Lung (tissue), 12 donors: ENCODE measurements around the gene SPOCK3. TPM values are rescaled to one million over a fixed set of nuclear protein-coding genes. Genes with fewer than 3 reads are reported as not detected.

ENCODE experiments used
- ATAC-seq: fragments of 200-7000 bp; cut with Tn5 transposase; one replicate; pipeline ENCODE4 v1.9.1; 2020; ENCODE audit warnings: moderate number of reproducible peaks; ENCODE audit not compliant: insufficient read depth, low FRiP score
- DNase-seq, 3 donors: peaks; one replicate each; pipeline ENCODE4 v3.0.0-alpha.2; 2013 to 2017
- H3K27ac ChIP-seq, 2 donors: one replicate each; pipeline ENCODE4 v1.5.1; 2013; ENCODE audit warnings: mild to moderate bottlenecking in 2 of 2, moderate library complexity in 2 of 2, control low read depth in 1 of 2, inconsistent platforms in 1 of 2, low read depth in 1 of 2, low read length in 1 of 2
- H3K27me3 ChIP-seq, 3 donors: one replicate each; pipeline ENCODE4 v1.5.1; 2013; ENCODE audit warnings: low read length in 2 of 3; ENCODE audit not compliant: control insufficient read depth in 3 of 3, insufficient read depth in 3 of 3
- H3K36me3 ChIP-seq, 4 donors: one replicate each; pipeline ENCODE4 v1.5.1; 2013; ENCODE audit warnings: low read length in 4 of 4, mild to moderate bottlenecking in 1 of 4, moderate library complexity in 1 of 4; ENCODE audit not compliant: control insufficient read depth in 4 of 4, insufficient read depth in 4 of 4
- H3K4me1 ChIP-seq, 5 donors: one replicate each; pipeline ENCODE4 v1.5.1; 2013; ENCODE audit warnings: low read length in 5 of 5, mild to moderate bottlenecking in 2 of 5, moderate library complexity in 1 of 5; ENCODE audit not compliant: control insufficient read depth in 5 of 5, insufficient read depth in 5 of 5
- H3K4me3 ChIP-seq: one replicate; pipeline ENCODE4 v1.5.1; 2013; ENCODE audit warnings: mild to moderate bottlenecking, control low read depth, moderate library complexity
- H3K9ac ChIP-seq, 2 donors: one replicate each; pipeline ENCODE4 v1.5.1; 2013; ENCODE audit warnings: low read length in 2 of 2, control low read depth in 1 of 2; ENCODE audit not compliant: insufficient read depth in 1 of 2
- H3K9me3 ChIP-seq, 4 donors: one replicate each; pipeline ENCODE4 v1.5.1; 2013; ENCODE audit warnings: low read length in 3 of 4, mild to moderate bottlenecking in 1 of 4, moderate library complexity in 1 of 4; ENCODE audit not compliant: control insufficient read depth in 4 of 4, insufficient read depth in 3 of 4
- WGBS, 2 donors: extraction: QIAGEN DNeasy Blood & Tissue Kit; methylation state at CpG; one replicate each; pipeline ENCODE4 v1.1.7; 2013; 5-methylcytosine and 5-hydroxymethylcytosine counted together
- polyA plus RNA-seq, 2 donors: library from polyadenylated mRNA; stranded (reverse); fragments of 200-250 nt; gene quantifications; one replicate each; pipeline ENCODE4 v1.2.1, GENCODE V29; 2013
- total RNA-seq, 2 donors: library from RNA; depleted of rRNA in 1 of 2; stranded (reverse); fragments of >200 nt in 1 of 2; gene quantifications; one replicate each; pipeline ENCODE4 v1.2.1, GENCODE V29; 2014 to 2021
- TF ChIP-seq, protein P1 (sequence below): IDR thresholded peaks from 2 replicates; pipeline ENCODE4 v1.5.1; 2012; ENCODE audit warnings: mild to moderate bottlenecking; ENCODE audit errors: control extremely low read depth, extremely low read depth
- donor health status: control.
- donor health status: control.
- donor health status: Bipolar disorder and iron deficiency.
- donor health status: healthy.
- donor health status: DM: yes; HTN: yes; CAD: no.

Gene SPOCK3
- total and polyA plus RNA-seq, 4 donors = 0.24 to 1.4 (median 0.60) TPM

DNA sequence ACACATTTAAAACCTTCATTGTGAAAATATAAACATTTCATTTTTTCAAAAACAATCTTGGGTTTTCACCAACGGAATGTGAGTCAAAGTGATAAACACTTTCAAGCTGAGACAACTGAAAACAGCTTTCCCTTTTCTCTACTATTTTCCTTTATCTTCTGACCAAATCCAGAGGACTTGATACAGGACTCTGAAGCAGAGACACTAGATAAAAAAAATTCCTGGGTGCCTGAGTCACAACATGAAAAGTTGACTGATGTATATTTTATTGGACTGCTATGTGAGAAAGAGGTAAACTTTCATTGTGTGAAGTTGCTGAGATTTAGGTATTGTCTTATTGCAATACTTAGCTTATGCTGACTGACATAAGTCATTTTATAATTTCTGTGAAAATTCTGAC is 411.2 kb downstream of the SPOCK3 start:
- DNase-seq (no peak), ATAC-seq (no peak)
- 52 to 65% methylated on average over 1 of the region's 1 CpG for WGBS, 2 donors
- TF ChIP-seq, protein P1, sequence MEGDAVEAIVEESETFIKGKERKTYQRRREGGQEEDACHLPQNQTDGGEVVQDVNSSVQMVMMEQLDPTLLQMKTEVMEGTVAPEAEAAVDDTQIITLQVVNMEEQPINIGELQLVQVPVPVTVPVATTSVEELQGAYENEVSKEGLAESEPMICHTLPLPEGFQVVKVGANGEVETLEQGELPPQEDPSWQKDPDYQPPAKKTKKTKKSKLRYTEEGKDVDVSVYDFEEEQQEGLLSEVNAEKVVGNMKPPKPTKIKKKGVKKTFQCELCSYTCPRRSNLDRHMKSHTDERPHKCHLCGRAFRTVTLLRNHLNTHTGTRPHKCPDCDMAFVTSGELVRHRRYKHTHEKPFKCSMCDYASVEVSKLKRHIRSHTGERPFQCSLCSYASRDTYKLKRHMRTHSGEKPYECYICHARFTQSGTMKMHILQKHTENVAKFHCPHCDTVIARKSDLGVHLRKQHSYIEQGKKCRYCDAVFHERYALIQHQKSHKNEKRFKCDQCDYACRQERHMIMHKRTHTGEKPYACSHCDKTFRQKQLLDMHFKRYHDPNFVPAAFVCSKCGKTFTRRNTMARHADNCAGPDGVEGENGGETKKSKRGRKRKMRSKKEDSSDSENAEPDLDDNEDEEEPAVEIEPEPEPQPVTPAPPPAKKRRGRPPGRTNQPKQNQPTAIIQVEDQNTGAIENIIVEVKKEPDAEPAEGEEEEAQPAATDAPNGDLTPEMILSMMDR = no peak
- Histone ChIP-seq H3K4me1 (no peaks in the 10 kb centered on the region), H3K4me3 (no peak overlapping the region), H3K9me3 (peaks cover 0 to 3% (median 0%) of the 10 kb centered on the region in 4 donors), H3K36me3 (no peaks in the 10 kb centered on the region), H3K27me3 (no peaks in the 10 kb centered on the region), H3K27ac (no peak overlapping the region), H3K9ac (no peak overlapping the region)

DNA sequence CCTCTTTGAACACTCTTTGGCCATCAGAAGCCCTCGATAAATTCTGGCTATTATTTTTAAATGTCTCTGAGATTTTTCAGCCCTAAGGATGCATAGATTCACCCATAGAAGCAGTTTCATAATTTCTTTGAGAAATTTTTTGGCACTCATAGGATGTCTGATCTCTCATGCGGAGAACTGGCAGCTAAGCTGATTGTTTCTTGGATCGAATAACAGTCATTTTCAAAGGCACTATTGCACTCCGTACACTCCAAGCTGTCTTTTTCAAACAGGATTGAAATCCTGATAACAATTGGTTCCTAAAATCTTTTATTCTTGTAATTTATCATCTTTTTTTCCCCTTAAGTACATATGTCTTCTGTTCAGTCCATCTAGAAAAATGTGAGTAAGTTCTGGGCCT is 411.9 kb downstream of the SPOCK3 start:
- DNase-seq (peak in 1 of 3 donors; percentile 28), ATAC-seq (no peak)
- TF ChIP-seq, protein P1 = no peak
- no peaks in the 10 kb centered on the region for H3K27me3 ChIP-seq
- no peaks in the 10 kb centered on the region for H3K36me3 ChIP-seq
- no peak overlapping the region for H3K4me3 ChIP-seq
- H3K9me3 ChIP-seq = peaks cover 0 to 3% (median 0%) of the 10 kb centered on the region in 4 donors
- no peak overlapping the region for H3K27ac ChIP-seq
- no peaks in the 10 kb centered on the region for H3K4me1 ChIP-seq
- H3K9ac ChIP-seq = no peak overlapping the region
- WGBS, 2 donors = 79 to 82% methylated on average over 4 of the region's 4 CpGs

DNA sequence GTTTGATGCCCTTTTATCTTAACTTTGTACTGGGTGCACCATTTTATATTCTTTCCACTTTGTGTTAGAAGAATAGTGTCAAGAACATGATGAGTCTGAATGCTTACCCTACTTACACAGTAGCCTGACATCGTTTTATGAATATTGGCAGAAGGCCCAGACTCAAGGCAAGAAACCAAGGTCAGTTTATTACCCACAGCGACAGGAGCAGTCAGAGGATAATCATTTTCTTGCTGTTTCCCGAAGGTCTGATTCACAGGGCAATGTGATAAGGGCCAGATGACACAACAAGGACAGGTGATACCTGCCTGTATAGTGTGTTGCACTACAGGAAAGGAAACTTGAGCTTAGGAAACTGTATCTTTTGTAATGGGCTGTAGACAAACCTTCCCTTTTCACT is 417.4 kb downstream of the SPOCK3 start:
- Histone ChIP-seq H3K27ac (no peak overlapping the region), H3K9ac (no peak overlapping the region), H3K4me1 (no peaks in the 10 kb centered on the region), H3K9me3 (peaks cover 0 to 3% (median 0%) of the 10 kb centered on the region in 4 donors), H3K36me3 (no peaks in the 10 kb centered on the region), H3K4me3 (no peak overlapping the region), H3K27me3 (no peaks in the 10 kb centered on the region)
- peak in 2 of 3 donors; percentile 10 to 26 for DNase-seq
- 53 to 65% methylated on average over 3 of the region's 3 CpGs for WGBS, 2 donors
- ATAC-seq = no peak
- TF ChIP-seq, protein P1 = no peak

DNA sequence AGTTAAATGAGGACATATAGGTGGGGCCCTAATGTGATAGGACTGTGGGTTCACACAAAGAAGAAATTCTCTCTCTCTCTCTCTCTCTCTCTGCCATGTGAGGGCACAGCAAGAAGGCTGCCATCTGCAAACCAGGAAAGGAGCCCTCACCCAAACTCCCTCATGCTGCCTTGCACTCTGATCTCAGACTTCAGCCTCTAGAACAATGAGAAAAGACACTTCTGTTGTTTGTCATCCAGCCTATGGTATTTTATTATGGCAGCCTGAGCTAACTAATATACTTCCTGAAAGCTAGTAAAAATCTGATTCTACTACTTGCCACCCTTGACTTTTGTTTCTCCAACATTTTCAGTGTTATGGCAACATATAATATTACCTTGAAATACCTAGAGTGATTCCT is 425.9 kb downstream of the SPOCK3 start:
- no peaks in the 10 kb centered on the region for H3K36me3 ChIP-seq
- H3K9me3 ChIP-seq = peaks cover 0 to 2% (median 0%) of the 10 kb centered on the region in 4 donors
- no peak overlapping the region for H3K27ac ChIP-seq
- H3K27me3 ChIP-seq = no peaks in the 10 kb centered on the region
- H3K4me1 ChIP-seq = no peaks in the 10 kb centered on the region
- TF ChIP-seq, protein P1 = no peak
- H3K4me3 ChIP-seq = no peak overlapping the region
- no peak overlapping the region for H3K9ac ChIP-seq
- DNase-seq (no peak), ATAC-seq (no peak)
